Left forelimb (tissue), 1 donor: ENCODE results near the gene HEXIM2.
A peak's percentile ranks its signal among the peaks of the same experiment; 100 is the strongest.
"Not testable (repeated sequence)": the region's sequence is repeated elsewhere in the genome, so short reads cannot be mapped to it uniquely, and the experiment has no call there.

Source experiments
- DNase-seq: peaks from one replicate; pipeline ENCODE4 v3.0.0-alpha.2; 2018; ENCODE audit warnings: low spot score

HEXIM2 gene

DNA sequence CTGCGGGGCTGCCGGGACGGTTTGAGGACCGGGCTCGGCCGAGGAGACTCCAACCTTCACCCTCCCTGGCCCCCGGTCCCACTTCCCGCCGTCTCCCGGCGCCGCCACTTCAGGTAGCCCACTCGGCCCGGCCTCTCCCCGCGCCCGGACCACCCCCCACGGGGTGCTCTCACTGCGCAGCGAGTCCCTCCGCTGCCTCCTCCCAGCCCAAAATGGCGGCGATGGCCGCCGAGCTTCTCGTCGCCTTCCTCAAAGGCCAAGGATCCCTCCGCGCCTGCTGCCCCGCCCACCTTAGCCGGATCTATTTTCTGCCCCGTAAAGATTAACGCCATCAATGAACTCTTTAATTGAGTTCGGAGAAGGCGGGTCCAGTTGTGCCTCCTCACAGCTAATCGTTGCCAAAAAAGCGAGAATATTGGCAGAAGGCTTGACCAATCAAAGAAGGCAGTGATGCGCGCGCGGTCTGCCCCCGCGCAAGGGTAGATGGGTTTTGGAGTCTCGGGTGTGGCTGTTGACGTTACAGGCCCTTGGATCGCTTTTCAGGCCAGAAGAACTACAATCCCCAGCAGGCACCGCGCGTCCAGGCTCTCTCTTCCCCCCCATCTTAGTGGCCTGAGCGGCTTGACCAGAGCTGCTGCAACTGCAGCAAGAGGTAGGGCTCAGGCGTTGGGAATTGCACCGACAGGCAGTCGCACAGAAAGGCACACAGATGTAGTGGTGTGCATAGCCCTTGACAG is at the start of gene HEXIM2:
Gene HEXIM2 (plus strand): TSS at position 588 of the 737 bp plus-strand sequence. CDS start 919 bp downstream, outside the sequence.
- DNase-seq: peak; percentile 99

DNA sequence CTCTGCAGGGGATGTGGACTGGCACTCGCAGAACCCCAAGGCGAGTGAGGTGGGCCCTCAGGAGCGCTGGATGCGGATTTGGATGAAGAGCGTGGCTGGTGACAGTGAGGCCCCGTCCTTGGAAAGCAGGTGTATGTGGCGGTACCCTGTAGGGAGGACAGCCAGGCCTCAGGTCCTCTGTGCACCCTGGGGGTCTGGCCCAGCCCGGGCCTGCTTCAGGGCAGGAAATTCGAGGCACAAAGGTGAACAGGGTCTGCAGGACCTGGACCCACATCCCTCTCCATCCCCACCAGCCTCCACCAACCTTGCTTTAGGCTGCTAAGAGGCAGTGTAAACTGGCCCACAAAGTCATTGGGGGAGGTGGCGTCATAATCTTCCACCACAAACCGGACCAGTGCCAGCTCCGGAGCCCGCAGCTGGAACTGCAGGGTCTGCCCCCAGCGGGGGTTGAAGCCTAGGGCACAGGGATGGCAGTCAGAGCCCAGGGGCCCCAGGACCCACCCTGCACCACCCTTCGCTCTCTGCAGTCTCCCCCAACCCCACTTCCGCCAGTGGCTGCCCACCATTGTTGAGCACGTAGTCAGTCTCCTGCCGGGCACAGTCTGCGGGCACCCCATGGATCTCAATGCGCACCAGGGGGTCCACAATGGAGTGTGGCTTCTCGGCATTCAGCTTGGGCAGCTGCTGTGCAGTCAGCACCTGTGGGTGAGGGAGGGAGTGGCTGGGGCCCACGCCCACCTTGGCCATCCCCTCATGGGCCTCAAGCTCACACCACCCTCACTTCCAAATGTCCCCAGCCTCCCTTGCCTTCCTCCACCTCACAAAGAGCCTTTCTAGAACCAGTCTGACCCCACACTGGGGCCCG is 48.9 kb upstream of the HEXIM2 start:
- DNase-seq: no peak

DNA sequence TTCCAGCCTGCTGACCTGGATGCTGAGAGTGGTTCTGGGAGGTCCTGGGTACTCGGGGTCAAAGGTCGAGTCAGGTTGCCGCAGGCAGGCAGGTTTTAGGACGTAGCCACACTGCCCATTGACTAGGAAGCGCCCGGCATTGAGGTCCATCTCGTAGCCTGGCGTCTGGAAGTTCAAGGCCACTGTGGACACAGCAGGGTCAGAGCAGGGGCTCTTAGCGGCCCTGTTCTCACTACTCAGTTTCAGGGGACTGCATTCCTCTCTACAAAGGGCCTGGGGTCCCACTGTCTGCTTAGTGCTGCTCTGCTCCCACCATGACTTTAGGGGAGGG is 48.3 kb upstream of the HEXIM2 start:
- DNase-seq: no peak

DNA sequence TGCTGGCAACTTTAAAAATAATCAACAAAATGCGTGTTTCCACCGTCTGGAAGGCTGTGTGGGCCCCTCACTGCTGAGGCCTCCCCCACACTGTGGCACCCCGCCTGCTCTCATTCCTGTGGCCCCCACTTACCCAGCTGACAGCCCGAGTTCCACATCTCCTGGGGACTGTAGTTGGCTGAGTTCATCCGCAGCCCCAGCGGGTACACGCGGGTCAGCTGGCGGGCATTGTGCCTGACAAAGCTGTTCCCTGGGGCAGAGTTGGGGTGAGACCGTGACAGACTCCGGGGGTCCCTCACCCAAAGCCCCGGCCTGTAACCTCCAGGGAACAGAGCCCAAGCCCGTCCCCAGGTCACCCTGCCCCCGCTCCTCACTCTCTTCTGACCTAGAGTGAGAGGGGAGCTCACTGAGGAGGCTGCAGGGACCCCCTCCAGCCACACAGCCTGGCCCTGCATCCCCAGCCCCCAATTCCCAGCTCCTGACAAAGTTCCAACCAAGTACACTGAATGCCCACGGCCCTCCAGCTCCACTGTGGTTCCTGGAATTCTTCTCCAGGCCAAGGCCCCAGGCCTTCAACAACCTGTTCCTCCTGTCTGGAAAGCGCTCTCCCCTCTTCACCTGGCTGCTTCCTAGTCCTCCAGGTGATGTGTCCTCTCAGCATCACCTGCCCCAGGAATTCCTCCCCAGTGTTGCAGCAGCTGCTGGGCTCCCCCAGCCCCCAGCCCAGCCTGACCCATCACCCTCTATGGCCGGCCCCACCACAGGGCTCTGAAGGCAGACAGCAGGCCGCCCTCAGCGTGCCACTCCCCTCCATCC is 47.4 kb upstream of the HEXIM2 start:
- DNase-seq: no peak

- no peak for DNase-seq
These were observed 46.6 kb upstream of the HEXIM2 start for GRCh38 chr17:45115015-45115625.

DNA sequence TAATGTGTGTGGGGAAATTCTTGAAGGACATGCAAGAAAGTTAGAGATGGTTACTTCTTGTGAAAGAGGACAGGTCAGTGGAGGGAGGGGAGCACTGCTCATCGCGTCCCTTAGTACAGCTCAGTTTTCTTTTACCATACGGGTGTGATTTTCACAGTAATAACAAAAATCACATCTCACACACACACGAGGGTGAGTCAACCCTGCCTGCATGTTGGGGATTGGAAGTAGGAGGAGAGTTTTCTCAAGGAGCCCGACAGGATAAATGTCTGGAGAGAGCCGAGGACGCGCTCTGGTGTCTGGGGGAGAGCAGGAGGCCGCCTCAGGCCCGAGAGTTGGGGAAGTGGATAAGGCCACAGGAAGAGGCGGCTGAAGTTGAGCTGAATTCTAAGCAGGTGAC is 45.8 kb upstream of the HEXIM2 start:
- no peak for DNase-seq

- no peak for DNase-seq
These were observed 45.1 kb upstream of the HEXIM2 start for GRCh38 chr17:45116434-45117016.

GRCh38 chr17:45117334-45117733 is 44.3 kb upstream of the HEXIM2 start:
- no peak for DNase-seq

- no peak for DNase-seq
These were observed 43.6 kb upstream of the HEXIM2 start for GRCh38 chr17:45117848-45118646.

GRCh38 chr17:45118691-45119090 is 43.0 kb upstream of the HEXIM2 start:
- no peak for DNase-seq

GRCh38 chr17:45119964-45120363 is 41.7 kb upstream of the HEXIM2 start:
- DNase-seq: no peak

- DNase-seq: no peak
These were observed 41.1 kb upstream of the HEXIM2 start for GRCh38 chr17:45120558-45120957.

GRCh38 chr17:45121055-45121454 is 40.6 kb upstream of the HEXIM2 start:
- DNase-seq: no peak

- no peak for DNase-seq
These were observed 38.5 kb upstream of the HEXIM2 start for GRCh38 chr17:45123076-45123770.

DNA sequence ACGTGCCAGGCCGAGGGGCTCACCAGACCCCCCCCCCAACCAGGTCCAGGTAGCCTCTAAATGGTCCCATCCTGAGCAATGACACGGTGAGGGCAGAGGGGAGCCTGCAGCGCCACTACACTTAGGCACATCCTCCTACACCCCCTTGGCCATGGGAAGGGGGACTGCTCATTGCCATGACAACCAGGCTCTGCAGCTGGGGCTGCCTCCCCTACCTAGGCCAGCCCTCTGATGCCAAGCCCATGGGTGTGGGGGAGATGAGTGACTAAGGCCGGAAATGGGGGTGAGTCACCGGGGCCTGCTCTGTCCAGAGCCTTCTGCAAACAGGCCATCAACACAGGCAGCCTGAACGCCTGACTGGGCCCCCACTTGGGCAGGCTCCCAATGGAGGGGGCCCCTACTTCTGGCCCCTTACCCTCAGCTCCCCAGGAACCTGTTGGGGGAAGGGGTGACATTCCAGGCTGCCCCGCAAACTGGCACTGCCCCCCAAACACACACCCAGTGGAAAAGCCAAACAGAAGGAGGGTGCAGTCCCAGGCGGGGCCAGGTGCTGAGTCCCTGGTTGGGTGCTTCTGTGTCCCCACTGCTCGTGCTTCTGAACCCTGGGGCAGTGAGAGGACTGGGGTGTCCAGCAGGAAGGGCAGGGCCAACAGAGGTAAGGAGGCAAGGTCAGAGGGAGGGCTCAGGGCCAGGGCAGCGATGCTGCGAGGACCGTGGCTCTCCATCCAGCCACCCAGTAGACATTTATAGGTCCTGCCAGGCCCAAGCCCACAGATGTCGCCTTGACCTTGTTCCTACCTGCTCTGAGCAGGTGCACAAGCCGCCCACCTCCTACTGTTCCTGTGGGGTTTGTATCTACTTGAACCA is 37.5 kb upstream of the HEXIM2 start:
- DNase-seq: no peak

GRCh38 chr17:45124797-45125122 is 36.9 kb upstream of the HEXIM2 start:
- DNase-seq: not testable (repeated sequence)

DNA sequence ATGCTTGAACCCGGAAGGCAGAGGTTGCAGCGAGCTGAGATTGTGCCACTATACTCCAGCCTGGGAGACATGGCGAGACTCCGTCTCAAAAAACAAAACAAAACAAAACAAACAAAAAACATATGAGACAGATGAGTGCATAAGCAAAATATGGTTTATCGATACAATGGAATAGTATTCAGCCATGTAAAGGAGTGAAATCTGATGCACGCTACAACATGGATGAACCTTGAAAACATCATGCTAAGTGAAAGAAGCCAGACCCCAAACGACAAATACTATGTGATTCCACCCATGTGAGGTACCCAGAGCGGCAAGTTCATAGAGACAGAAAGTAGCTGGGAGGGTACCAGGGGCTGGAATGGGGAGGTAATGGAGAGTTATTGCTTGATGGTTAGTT is 36.2 kb upstream of the HEXIM2 start:
- DNase-seq: no peak

DNA sequence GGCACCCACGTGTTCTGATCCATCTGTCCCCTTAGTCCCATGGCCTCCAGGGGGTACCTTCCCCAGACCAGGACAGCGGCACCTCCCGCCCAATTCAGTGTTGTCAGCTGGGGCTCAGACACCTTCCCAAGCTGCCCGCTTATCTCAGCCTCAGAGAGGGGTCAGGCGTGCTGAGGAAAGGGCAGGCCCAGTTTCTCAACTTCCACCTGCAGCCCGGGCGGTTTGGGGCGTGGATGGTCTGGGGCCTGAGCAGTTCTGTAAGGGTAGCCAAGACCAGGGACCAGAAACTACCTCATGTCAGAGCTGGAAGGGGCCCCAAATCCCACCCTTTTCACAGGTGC is 34.5 kb upstream of the HEXIM2 start:
- DNase-seq: no peak

- DNase-seq: no peak
These were observed 34.0 kb upstream of the HEXIM2 start for GRCh38 chr17:45127548-45128300.
